PC-3 (cell line): Measurements from ENCODE around the gene MDGA2.

ENCODE experiments used
- EZH2 ChIP-seq: fragments of 300-600 bp; sonication (generic); IDR thresholded peaks from one replicate; pipeline ENCODE4 v1.6.1; 2017; ENCODE audit warnings: antibody characterized with exemption, mild to moderate bottlenecking, low read length; ENCODE audit not compliant: unreplicated experiment
- EZH2phosphoT487 ChIP-seq: fragments of 300-600 bp; sonication (generic); IDR thresholded peaks from 2 replicates; pipeline ENCODE4 v1.6.1; 2018; ENCODE audit warnings: mild to moderate bottlenecking, antibody characterized with exemption, low read length, borderline replicate concordance
- TF ChIP-seq, protein P1 (sequence below): fragments of 300-600 bp; sonication (generic); conservative IDR thresholded peaks from 2 replicates; pipeline ENCODE4 v1.5.1; 2017; ENCODE audit warnings: antibody characterized with exemption, low read depth, mild to moderate bottlenecking, low read length

GRCh38 chr14:47637753-47638152 lies 37.7 kb downstream of the MDGA2 start:
- TF ChIP-seq EZH2phosphoT487 (no peak), EZH2 (no peak)
- TF ChIP-seq, protein P1, sequence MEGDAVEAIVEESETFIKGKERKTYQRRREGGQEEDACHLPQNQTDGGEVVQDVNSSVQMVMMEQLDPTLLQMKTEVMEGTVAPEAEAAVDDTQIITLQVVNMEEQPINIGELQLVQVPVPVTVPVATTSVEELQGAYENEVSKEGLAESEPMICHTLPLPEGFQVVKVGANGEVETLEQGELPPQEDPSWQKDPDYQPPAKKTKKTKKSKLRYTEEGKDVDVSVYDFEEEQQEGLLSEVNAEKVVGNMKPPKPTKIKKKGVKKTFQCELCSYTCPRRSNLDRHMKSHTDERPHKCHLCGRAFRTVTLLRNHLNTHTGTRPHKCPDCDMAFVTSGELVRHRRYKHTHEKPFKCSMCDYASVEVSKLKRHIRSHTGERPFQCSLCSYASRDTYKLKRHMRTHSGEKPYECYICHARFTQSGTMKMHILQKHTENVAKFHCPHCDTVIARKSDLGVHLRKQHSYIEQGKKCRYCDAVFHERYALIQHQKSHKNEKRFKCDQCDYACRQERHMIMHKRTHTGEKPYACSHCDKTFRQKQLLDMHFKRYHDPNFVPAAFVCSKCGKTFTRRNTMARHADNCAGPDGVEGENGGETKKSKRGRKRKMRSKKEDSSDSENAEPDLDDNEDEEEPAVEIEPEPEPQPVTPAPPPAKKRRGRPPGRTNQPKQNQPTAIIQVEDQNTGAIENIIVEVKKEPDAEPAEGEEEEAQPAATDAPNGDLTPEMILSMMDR: no peak
